ENCODE data around the gene CAMTA1.

GRCh38 chr1:7335224-7335879, 550.1 kb downstream of the CAMTA1 start:
- TF ChIP-seq, protein P1, sequence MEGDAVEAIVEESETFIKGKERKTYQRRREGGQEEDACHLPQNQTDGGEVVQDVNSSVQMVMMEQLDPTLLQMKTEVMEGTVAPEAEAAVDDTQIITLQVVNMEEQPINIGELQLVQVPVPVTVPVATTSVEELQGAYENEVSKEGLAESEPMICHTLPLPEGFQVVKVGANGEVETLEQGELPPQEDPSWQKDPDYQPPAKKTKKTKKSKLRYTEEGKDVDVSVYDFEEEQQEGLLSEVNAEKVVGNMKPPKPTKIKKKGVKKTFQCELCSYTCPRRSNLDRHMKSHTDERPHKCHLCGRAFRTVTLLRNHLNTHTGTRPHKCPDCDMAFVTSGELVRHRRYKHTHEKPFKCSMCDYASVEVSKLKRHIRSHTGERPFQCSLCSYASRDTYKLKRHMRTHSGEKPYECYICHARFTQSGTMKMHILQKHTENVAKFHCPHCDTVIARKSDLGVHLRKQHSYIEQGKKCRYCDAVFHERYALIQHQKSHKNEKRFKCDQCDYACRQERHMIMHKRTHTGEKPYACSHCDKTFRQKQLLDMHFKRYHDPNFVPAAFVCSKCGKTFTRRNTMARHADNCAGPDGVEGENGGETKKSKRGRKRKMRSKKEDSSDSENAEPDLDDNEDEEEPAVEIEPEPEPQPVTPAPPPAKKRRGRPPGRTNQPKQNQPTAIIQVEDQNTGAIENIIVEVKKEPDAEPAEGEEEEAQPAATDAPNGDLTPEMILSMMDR (IDR thresholded peaks at IDR 0.05), result no peak
- no peak for TF ChIP-seq SIN3A (IDR thresholded peaks at IDR 0.05; ENCODE audit: borderline replicate concordance, insufficient read depth, low read depth, low read length)
- no peak for TF ChIP-seq TCF7L2 (IDR thresholded peaks at IDR 0.05; ENCODE audit: low read depth, low read length)
